Stimulated activated CD4-positive, alpha-beta T cell treated with anti-CD3 and anti-CD28 coated beads, TNF-alpha, amount 100 ng/mL, for 24 hours (primary cell): ENCODE measurements around the gene DUSP3.

ENCODE experiments used
- DNase-seq, 3 experiments: peaks; one replicate each; pipeline ENCODE4 v3.0.0-alpha.2; 2020; ENCODE audit warnings: low read depth in 3 of 3

The DUSP3 gene

DNA sequence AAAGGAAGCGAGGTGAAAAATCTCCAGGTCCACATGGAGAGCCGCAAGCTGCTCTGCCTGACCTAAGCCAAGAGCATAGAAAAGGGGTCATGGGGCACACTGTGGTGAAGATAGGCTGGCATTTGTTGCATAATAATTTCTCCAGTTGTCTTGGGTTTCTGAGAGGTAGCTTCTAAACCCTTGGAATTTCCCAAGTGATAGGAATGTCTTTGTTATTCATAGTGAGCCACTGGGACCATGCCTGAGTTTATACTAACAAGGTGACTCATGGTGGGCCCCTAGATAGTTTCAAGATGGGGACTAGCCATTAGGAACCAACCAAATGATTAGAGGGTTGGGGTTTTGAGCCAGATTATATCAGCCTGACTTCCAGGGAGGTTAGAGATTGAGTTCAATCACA, 45.8 kb downstream of the DUSP3 start:
- DNase-seq, result no peak

DNA sequence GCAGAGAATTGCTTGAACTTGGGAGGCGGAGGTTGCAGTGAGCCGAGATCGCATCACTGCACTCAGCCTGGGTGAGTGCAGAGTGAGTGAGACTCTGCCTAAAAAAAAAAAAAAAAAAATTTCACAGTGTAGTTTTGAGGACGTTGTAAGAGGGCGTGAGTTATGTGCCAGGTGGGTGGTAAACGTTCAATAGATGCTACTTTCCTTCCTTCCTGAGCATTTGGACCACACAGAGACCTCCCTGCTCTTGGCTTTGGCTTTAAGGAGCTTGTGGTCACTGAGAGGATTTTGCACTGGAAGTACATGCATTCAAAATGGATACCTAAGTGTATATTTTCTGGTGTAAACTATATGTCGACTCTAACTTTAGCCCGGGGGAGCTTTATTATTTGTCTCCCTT, 50.7 kb downstream of the DUSP3 start:
- DNase-seq, result no peak

GRCh38 chr17:43723697-43724359, 54.9 kb downstream of the DUSP3 start:
- no peak for DNase-seq

GRCh38 chr17:43722870-43723665, 55.7 kb downstream of the DUSP3 start:
- DNase-seq, result no peak

DNA sequence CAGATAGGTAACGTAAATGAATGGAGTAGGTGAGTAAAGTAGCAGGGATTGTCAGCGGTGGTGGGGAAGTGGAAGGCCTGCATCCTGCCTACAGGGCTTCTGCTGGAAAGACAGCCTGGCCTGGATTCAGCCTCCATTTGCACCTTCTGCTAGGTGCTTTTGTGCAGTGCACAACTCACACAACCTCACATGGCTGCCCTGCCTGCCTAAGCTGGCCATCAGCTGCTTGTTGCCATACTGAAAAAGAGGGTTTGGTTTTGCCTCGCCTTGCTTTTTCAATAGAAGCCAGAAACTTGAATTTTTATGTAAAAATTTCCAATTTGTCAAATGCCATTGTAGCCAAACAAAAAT, 56.5 kb downstream of the DUSP3 start:
- DNase-seq, result no peak

DNA sequence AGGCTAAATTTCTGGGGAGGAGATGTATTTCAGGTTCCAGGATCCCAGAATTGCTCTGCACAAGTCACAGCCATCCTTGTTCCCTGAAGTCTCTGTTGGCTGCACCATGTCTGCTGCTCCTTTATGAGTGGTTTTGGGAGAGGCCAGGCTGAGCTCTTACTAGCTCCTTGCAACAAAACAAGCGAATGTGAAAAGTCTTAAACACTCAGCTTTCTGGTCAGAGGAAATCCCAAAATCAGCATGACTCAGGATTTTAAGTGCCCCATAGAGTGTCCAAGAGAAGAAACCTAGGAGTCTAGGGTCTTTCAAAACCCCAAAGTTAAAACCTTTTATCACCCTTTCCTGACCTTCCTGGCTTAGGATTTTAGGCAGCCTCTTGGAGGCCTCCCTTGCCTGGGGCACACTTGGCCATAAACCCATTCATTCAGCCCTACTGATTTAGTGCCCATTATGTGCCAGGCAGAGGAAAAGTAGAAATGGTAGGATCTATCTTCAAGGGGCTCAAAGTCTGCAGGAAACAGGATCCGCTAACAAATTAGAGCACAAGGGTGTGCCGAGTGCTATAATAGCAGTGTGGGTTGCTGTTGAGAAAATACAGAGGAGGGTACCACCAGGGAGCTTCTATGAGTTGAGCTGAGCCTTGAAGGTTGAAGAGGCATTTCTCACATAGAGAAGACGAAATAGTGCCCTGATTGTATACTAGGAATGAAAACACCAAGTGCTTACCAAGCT, 57.1 kb downstream of the DUSP3 start:
- DNase-seq, result no peak

GRCh38 chr17:43720311-43721060, 58.3 kb downstream of the DUSP3 start:
- DNase-seq, result peak; percentile 50 to 76 (median 62)

GRCh38 chr17:43719578-43719977, 59.2 kb downstream of the DUSP3 start:
- no peak for DNase-seq

GRCh38 chr17:43718544-43718943, 60.2 kb downstream of the DUSP3 start:
- no peak for DNase-seq

GRCh38 chr17:43717913-43718312, 60.9 kb downstream of the DUSP3 start:
- no peak for DNase-seq
